ENCODE measurements around the gene CABP7. TPM values are rescaled to one million over a fixed set of nuclear protein-coding genes. Genes with fewer than 3 reads are reported as not detected.

The CABP7 gene
- total and polyA plus RNA-seq, 2 donors (not counting 3 experiments of a cell fraction or from before 2014, with no cell fraction given) = not detected

DNA sequence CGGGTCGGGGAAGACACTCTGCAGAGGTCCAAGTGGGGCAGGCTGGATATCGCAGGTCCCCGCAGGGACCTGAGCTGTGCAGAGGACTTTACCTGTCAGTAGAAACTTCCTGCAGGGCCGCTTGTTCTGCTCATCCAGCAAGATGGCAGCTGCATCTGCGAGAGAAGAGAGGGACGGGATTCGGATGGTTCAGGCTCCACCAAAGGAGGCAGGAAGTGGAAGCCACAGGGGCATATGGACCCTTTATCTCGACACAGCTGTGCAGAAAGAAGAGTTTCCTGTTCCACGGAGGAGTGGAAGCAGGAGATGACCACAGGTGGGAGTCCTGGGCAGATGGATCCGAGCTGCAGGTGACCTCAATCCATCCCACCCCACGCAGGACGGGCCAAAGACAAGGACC is 22.5 kb downstream of the CABP7 start:
- Histone ChIP-seq H3K27ac (ENCODE audit: insufficient read depth, low read depth, low read length) (no peak overlapping the region), H3K36me3 (ENCODE audit: control insufficient read depth in 2 of 2, extremely low read depth in 1 of 2, insufficient read depth in 2 of 2, low read length in 2 of 2) (peaks cover 0 to 4% of the 10 kb centered on the region in 2 experiments), H3K79me2 (ENCODE audit: control insufficient read depth, insufficient read depth, low read length) (no peaks in the 10 kb centered on the region), H3K9me3 (replicated peaks; ENCODE audit: control insufficient read depth, insufficient read depth, low read length) (no peaks in the 10 kb centered on the region), H3K9me1 (replicated peaks; ENCODE audit: control insufficient read depth, extremely low read depth, insufficient read depth, low read length) (no peaks in the 10 kb centered on the region), H2AFZ (ENCODE audit: low read depth, low read length) (no peak overlapping the region), H3K27me3 (ENCODE audit: control insufficient read depth in 2 of 2, insufficient read depth in 2 of 2, low read length in 2 of 2) (no peaks in the 10 kb centered on the region), H3K4me3 (replicated peaks in 1 of 3; ENCODE audit: insufficient read depth in 1 of 3, low read depth in 1 of 3, low read length in 3 of 3) (no peak overlapping the region), H3K9ac (replicated peaks; ENCODE audit: extremely low read depth, insufficient read depth, low read length) (no peak overlapping the region), H3K4me2 (ENCODE audit: insufficient read depth, low read length) (no peak overlapping the region), H4K20me1 (replicated peaks; ENCODE audit: control insufficient read depth, extremely low read depth, insufficient read depth, low read length) (no peaks in the 10 kb centered on the region), H3K4me1 (ENCODE audit: control insufficient read depth, extremely low read depth, insufficient read depth, low read length) (no peaks in the 10 kb centered on the region)
- no peak for DNase-seq (ENCODE audit: low read depth, low spot score)
- ChIA-PET POLR2A (no interaction called here), CTCF (interaction anchor here (1.1 to 1.6 kb wide), 2 partner anchors 53 to 346 kb away, joined by 4 to 6 read pairs; no protein-coding TSS in a partner anchor)
- dilution Hi-C loops (cut with MboI; ENCODE audit: extremely low pct_ligation_motif_present, low sequenced_read_pairs) = no loop called here
- intact Hi-C loops (cut with micrococcal nuclease) = no loop called here
- FAIRE-seq = no peak
- TF ChIP-seq, protein P1, sequence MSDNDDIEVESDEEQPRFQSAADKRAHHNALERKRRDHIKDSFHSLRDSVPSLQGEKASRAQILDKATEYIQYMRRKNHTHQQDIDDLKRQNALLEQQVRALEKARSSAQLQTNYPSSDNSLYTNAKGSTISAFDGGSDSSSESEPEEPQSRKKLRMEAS (IDR thresholded peaks at IDR 0.05; ENCODE audit: insufficient read depth, insufficient read length) = no peak
- TF ChIP-seq, protein P2, sequence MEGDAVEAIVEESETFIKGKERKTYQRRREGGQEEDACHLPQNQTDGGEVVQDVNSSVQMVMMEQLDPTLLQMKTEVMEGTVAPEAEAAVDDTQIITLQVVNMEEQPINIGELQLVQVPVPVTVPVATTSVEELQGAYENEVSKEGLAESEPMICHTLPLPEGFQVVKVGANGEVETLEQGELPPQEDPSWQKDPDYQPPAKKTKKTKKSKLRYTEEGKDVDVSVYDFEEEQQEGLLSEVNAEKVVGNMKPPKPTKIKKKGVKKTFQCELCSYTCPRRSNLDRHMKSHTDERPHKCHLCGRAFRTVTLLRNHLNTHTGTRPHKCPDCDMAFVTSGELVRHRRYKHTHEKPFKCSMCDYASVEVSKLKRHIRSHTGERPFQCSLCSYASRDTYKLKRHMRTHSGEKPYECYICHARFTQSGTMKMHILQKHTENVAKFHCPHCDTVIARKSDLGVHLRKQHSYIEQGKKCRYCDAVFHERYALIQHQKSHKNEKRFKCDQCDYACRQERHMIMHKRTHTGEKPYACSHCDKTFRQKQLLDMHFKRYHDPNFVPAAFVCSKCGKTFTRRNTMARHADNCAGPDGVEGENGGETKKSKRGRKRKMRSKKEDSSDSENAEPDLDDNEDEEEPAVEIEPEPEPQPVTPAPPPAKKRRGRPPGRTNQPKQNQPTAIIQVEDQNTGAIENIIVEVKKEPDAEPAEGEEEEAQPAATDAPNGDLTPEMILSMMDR (IDR thresholded peaks at IDR 0.05; ENCODE audit: extremely low read depth in 1 of 2, insufficient read depth in 1 of 2, low read depth in 1 of 2, low read length in 2 of 2) = no peak
- TF ChIP-seq POLR2A (IDR thresholded peaks at IDR 0.05; ENCODE audit: low read depth, low read length) = no peak
- TF ChIP-seq EZH2 (IDR thresholded peaks at IDR 0.05; ENCODE audit: borderline replicate concordance, low read depth, low read length, severe bottlenecking) = no peak
- BruUV-seq (replicated peaks) = no TSS peak

DNA sequence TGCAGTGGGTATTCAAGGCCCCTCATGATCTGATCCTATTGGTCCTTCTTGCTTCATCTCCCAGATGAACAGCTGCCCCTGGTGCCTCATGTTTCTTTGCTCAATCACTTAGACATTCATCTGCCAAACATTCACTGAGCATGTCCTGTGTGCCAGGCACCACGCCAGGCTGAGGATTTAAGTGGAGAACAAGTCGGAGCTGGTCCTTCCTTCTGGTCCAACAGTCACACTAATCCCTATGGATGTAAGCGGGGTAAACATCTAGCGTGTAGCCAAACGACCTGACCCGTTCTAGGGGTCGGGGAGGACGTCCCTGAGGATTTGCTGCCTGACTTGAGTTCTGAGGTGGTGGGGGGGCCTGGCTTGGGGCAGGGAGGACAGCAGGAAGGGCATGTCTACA is 25.1 kb downstream of the CABP7 start:
- Histone ChIP-seq H3K9me1 (replicated peaks; ENCODE audit: control insufficient read depth, extremely low read depth, insufficient read depth, low read length) (no peaks in the 10 kb centered on the region), H3K9ac (replicated peaks; ENCODE audit: extremely low read depth, insufficient read depth, low read length) (no peak overlapping the region), H3K79me2 (ENCODE audit: control insufficient read depth, insufficient read depth, low read length) (no peaks in the 10 kb centered on the region), H4K20me1 (replicated peaks; ENCODE audit: control insufficient read depth, extremely low read depth, insufficient read depth, low read length) (no peaks in the 10 kb centered on the region), H2AFZ (ENCODE audit: low read depth, low read length) (no peak overlapping the region), H3K4me3 (replicated peaks in 1 of 3; ENCODE audit: insufficient read depth in 1 of 3, low read depth in 1 of 3, low read length in 3 of 3) (no peak overlapping the region), H3K4me2 (ENCODE audit: insufficient read depth, low read length) (no peak overlapping the region), H3K4me1 (ENCODE audit: control insufficient read depth, extremely low read depth, insufficient read depth, low read length) (no peaks in the 10 kb centered on the region), H3K9me3 (replicated peaks; ENCODE audit: control insufficient read depth, insufficient read depth, low read length) (no peaks in the 10 kb centered on the region), H3K36me3 (ENCODE audit: control insufficient read depth in 2 of 2, extremely low read depth in 1 of 2, insufficient read depth in 2 of 2, low read length in 2 of 2) (peaks cover 0 to 8% of the 10 kb centered on the region in 2 experiments), H3K27ac (ENCODE audit: insufficient read depth, low read depth, low read length) (no peak overlapping the region), H3K27me3 (ENCODE audit: control insufficient read depth in 2 of 2, insufficient read depth in 2 of 2, low read length in 2 of 2) (no peaks in the 10 kb centered on the region)
- dilution Hi-C loops (cut with MboI; ENCODE audit: extremely low pct_ligation_motif_present, low sequenced_read_pairs) = no loop called here
- no TSS peak for BruUV-seq (replicated peaks)
- FAIRE-seq (no peak), DNase-seq (ENCODE audit: low read depth, low spot score) (no peak)
- ChIA-PET POLR2A (no interaction called here), CTCF (interaction anchor here (1.1 kb wide), 2 partner anchors 10 to 260 kb away, joined by 3 read pairs; no protein-coding TSS in a partner anchor)
- no peak for TF ChIP-seq POLR2AphosphoS5 (IDR thresholded peaks at IDR 0.05; ENCODE audit: insufficient read depth, low read depth, low read length)
- no peak for TF ChIP-seq EZH2 (IDR thresholded peaks at IDR 0.05; ENCODE audit: borderline replicate concordance, low read depth, low read length, severe bottlenecking)
- no peak for TF ChIP-seq FOS (IDR thresholded peaks at IDR 0.05; ENCODE audit: borderline replicate concordance, insufficient read depth, low read length)
- TF ChIP-seq, protein P1 (IDR thresholded peaks at IDR 0.05; ENCODE audit: insufficient read depth, insufficient read length) = no peak
- TF ChIP-seq, protein P2 (IDR thresholded peaks at IDR 0.05; ENCODE audit: extremely low read depth in 1 of 2, insufficient read depth in 1 of 2, low read depth in 1 of 2, low read length in 2 of 2) = no peak
- TF ChIP-seq JUN (IDR thresholded peaks at IDR 0.05; ENCODE audit: borderline replicate concordance, insufficient read depth, insufficient read length, low read depth) = no peak
- intact Hi-C loops (cut with micrococcal nuclease) = no loop called here

Measured in endothelial cell of umbilical vein (primary cell).